ENCODE results near the gene TRAPPC3L. TPM values are rescaled to one million over a fixed set of nuclear protein-coding genes. Genes with fewer than 3 reads are reported as not detected.

TRAPPC3L gene
- total and polyA plus RNA-seq, 9 of the 15 experiments (the other 6 are each of a cell fraction or from before 2014, with no cell fraction given) = not detected

GRCh38 chr6:116472706-116473105 is 72.8 kb downstream of the TRAPPC3L start (continued):
- TF ChIP-seq TAF15 (IDR thresholded peaks at IDR 0.05; ENCODE audit: low read depth, low read length) (no peak), ZNF316 (IDR thresholded peaks at IDR 0.05) (no peak), CCAR2 (IDR thresholded peaks at IDR 0.05; ENCODE audit: low read depth, low read length) (no peak), SRSF9 (IDR thresholded peaks at IDR 0.05; ENCODE audit: borderline replicate concordance, low read depth, low read length) (no peak), JUNB (CRISPR knock-in tag; conservative IDR thresholded peaks at IDR 0.05) (no peak), RBBP5 (IDR thresholded peaks at IDR 0.05; ENCODE audit: borderline replicate concordance, insufficient read depth, low read length, poor library complexity, severe bottlenecking) (no peak), SAP30 (IDR thresholded peaks at IDR 0.05; ENCODE audit: borderline replicate concordance, insufficient read depth, low read depth, low read length, poor library complexity, severe bottlenecking) (no peak)

GRCh38 chr6:116471531-116471930 is 74.0 kb downstream of the TRAPPC3L start:
- H3K27me3 ChIP-seq (ENCODE audit: control insufficient read depth in 2 of 2, insufficient read depth in 2 of 2, low read length in 2 of 2) = no peaks in the 10 kb centered on the region
- CTCF ChIA-PET (ENCODE audit: low intra/inter-chr PET ratio) = no interaction called here
- peaks cover 2 to 10% of the 10 kb centered on the region in 2 experiments; a peak in 4 of 5 replicates for H3K4me1 ChIP-seq (replicated peaks in 1 of 2; ENCODE audit: control insufficient read depth in 2 of 2, insufficient read depth in 2 of 2, low read length in 2 of 2)
- TF ChIP-seq EWSR1 (IDR thresholded peaks at IDR 0.05; ENCODE audit: borderline replicate concordance, low read depth, partially characterized antibody) = no peak
- TF ChIP-seq HDGF (IDR thresholded peaks at IDR 0.05) = no peak
- TF ChIP-seq CHAMP1 (IDR thresholded peaks at IDR 0.05) = peak; percentile 20; the same call in 1 of the 2 replicates
- 0 out of 2 replicates have a peak, but pooled peaks have one; percentile 12 for TF ChIP-seq GTF2E2 (tag; IDR thresholded peaks at IDR 0.05)
- peak; percentile 37; the same call in 1 of the 2 replicates for TF ChIP-seq CREM (IDR thresholded peaks at IDR 0.05; ENCODE audit: low read depth)
- POLR2A ChIA-PET = no interaction called here
- 27% methylated on average over 1 of the region's 1 CpG for WGBS (ENCODE audit: insufficient coverage, low coverage, missing lambda C conversion rate)
- no peaks in the 10 kb centered on the region for H3K36me3 ChIP-seq (ENCODE audit: control insufficient read depth, insufficient read depth, low read length)
- no peaks in the 10 kb centered on the region for H4K20me1 ChIP-seq (replicated peaks; ENCODE audit: control insufficient read depth, insufficient read depth, low read length)
- H3K9ac ChIP-seq (ENCODE audit: insufficient read depth in 1 of 2, low read depth in 2 of 2, low read length in 2 of 2) = no peak overlapping the region; a peak in 1 of 4 replicates
- H2AFZ ChIP-seq (ENCODE audit: low read depth, low read length) = peak overlapping the region; percentile 77
- H3K4me3 ChIP-seq = no peak overlapping the region
- no peak for FAIRE-seq
- H3K27ac ChIP-seq (ENCODE audit: extremely low read depth, low read depth, low read length) = no peak overlapping the region
- no peak for DNase-seq (ENCODE audit: extremely low read depth in 1 of 4, low spot score in 3 of 4)
- in situ Hi-C loops (cut with MboI) (no loop called here), intact Hi-C loops (cut with micrococcal nuclease) (no loop called here)
- H3K4me2 ChIP-seq (ENCODE audit: insufficient read depth, low read length) = no peak overlapping the region
- H3K79me2 ChIP-seq (ENCODE audit: control insufficient read depth, insufficient read depth, low read length) = no peaks in the 10 kb centered on the region
- no TSS peak for BruUV-seq (replicated peaks)
- no peaks in the 10 kb centered on the region; the same call in 1 of the 2 replicates for H3K9me3 ChIP-seq (replicated peaks; ENCODE audit: control insufficient read depth, insufficient read depth, low read depth, low read length)
- no peaks in the 10 kb centered on the region for H3K9me1 ChIP-seq (ENCODE audit: control insufficient read depth, insufficient read depth, low read length)
- no peak for ATAC-seq
